ENCODE measurements around the gene UBAC1.
"Not testable (repeated sequence)": the region's sequence is repeated elsewhere in the genome, so short reads cannot be mapped to it uniquely, and the experiment has no call there.

The UBAC1 gene

GRCh38 chr9:135976944-135977343, 15.8 kb upstream of the UBAC1 start:
- DNase-seq, result no peak

GRCh38 chr9:135976531-135976930, 15.4 kb upstream of the UBAC1 start:
- DNase-seq, result no peak

GRCh38 chr9:135975834-135976233, 14.7 kb upstream of the UBAC1 start:
- no peak for DNase-seq

- DNase-seq, result no peak
Measured at GRCh38 chr9:135974220-135974573, 13.0 kb upstream of the UBAC1 start.

- DNase-seq, result no peak
Measured at GRCh38 chr9:135973277-135974219, 12.4 kb upstream of the UBAC1 start.

- DNase-seq, result peak; percentile 28
Measured at GRCh38 chr9:135971892-135972291, 10.7 kb upstream of the UBAC1 start.

GRCh38 chr9:135971111-135971766, 10.1 kb upstream of the UBAC1 start:
- no peak for DNase-seq

- no peak for DNase-seq
Measured at GRCh38 chr9:135970128-135970815, 9.1 kb upstream of the UBAC1 start.

GRCh38 chr9:135969064-135969683, 8.0 kb upstream of the UBAC1 start:
- DNase-seq, result no peak

- no peak for DNase-seq
Measured at GRCh38 chr9:135968601-135969000, 7.4 kb upstream of the UBAC1 start.

GRCh38 chr9:135968083-135968476, 6.9 kb upstream of the UBAC1 start:
- DNase-seq, result no peak

GRCh38 chr9:135966916-135967260, 5.7 kb upstream of the UBAC1 start:
- not testable (repeated sequence) for DNase-seq

- no peak for DNase-seq
Measured at GRCh38 chr9:135965124-135965756, 4.1 kb upstream of the UBAC1 start.

GRCh38 chr9:135963938-135964337, 2.8 kb upstream of the UBAC1 start:
- no peak for DNase-seq

- DNase-seq, result no peak
Measured at GRCh38 chr9:135963338-135963737, 2.2 kb upstream of the UBAC1 start.

GRCh38 chr9:135962696-135963307, 1.6 kb upstream of the UBAC1 start:
- DNase-seq, result no peak

GRCh38 chr9:135961811-135962695, 880 bp upstream of the UBAC1 start:
- no peak for DNase-seq

GRCh38 chr9:135960411-135961276, 529 bp downstream of the UBAC1 start:
- DNase-seq, result no peak

- DNase-seq, result no peak
Measured at GRCh38 chr9:135959814-135960213, 1.4 kb downstream of the UBAC1 start.

- no peak for DNase-seq
Measured at GRCh38 chr9:135958485-135958884, 2.7 kb downstream of the UBAC1 start.
